GM12891 (cell line): ENCODE measurements around the gene KRTAP9-1.
"Not testable (repeated sequence)": the region's sequence is repeated elsewhere in the genome, so short reads cannot be mapped to it uniquely, and the experiment has no call there.

Experiments used
- DNase-seq: peaks from one replicate; pipeline ENCODE4 v3.0.0; 2011; ENCODE audit warnings: low spot score; ENCODE audit not compliant: insufficient read length
- FAIRE-seq: peaks from 2 replicates; lab custom pipeline; 2011; peaks lifted over from hg19 to GRCh38; lab: Jason Lieb, UNC
- PAX5 ChIP-seq: IDR thresholded peaks from 2 replicates; pipeline ENCODE4 v1.6.1; 2011; ENCODE audit warnings: low read length, moderate library complexity, mild to moderate bottlenecking; ENCODE audit not compliant: insufficient read depth, severe bottlenecking
- POLR2A ChIP-seq: IDR thresholded peaks from 2 replicates; pipeline ENCODE4 v1.6.1; 2011; ENCODE audit warnings: low read depth, low read length, control low read depth
- POLR2AphosphoS5 ChIP-seq: IDR thresholded peaks from 2 replicates; pipeline ENCODE4 v1.6.1; 2011; ENCODE audit warnings: low read depth, low read length, control low read depth
- POU2F2 ChIP-seq: IDR thresholded peaks from 2 replicates; pipeline ENCODE4 v1.6.1; 2011; ENCODE audit warnings: low read depth, mild to moderate bottlenecking, control low read depth, low read length, moderate library complexity
- SPI1 ChIP-seq: IDR thresholded peaks from 2 replicates; pipeline ENCODE4 v1.6.1; 2011; ENCODE audit warnings: low read depth, low read length, control low read depth
- TAF1 ChIP-seq: IDR thresholded peaks from 2 replicates; pipeline ENCODE4 v1.6.1; 2011; ENCODE audit warnings: low read depth, low read length, control low read depth

Gene KRTAP9-1

GRCh38 chr17:41212524-41213169 is 23.0 kb downstream of the KRTAP9-1 start:
- no peak for FAIRE-seq
- TF ChIP-seq POU2F2 (no peak), TAF1 (no peak), POLR2A (no peak), POLR2AphosphoS5 (no peak), SPI1 (no peak), PAX5 (no peak)
- no peak for DNase-seq

GRCh38 chr17:41215681-41216080 is 26.0 kb downstream of the KRTAP9-1 start:
- no peak for DNase-seq
- TF ChIP-seq POLR2AphosphoS5 (no peak), POLR2A (no peak), TAF1 (no peak), SPI1 (no peak), PAX5 (no peak), POU2F2 (no peak)
- FAIRE-seq, result no peak

DNA sequence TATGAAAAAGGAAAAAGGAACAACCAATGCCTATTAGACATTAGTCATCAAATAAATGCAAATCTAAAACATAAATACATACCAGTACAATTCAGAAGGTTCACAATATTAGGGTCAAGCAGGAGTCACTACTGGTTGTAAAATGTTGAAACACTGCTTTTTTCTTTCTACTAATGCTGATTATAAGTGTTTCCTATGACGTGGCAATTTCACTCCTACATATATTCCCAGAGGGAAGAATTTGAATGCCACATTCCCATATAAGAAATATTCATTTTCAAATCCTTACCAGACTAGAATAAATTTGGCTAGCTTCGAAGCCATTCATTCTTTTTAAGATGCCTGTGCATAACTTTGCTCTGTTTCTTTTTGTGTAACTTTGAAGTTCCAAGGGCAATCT is 34.1 kb downstream of the KRTAP9-1 start:
- no peak for TF ChIP-seq PAX5
- no peak for TF ChIP-seq TAF1
- TF ChIP-seq SPI1, result no peak
- no peak for TF ChIP-seq POLR2A
- no peak for TF ChIP-seq POLR2AphosphoS5
- no peak for TF ChIP-seq POU2F2
- FAIRE-seq, result no peak
- DNase-seq, result no peak

DNA sequence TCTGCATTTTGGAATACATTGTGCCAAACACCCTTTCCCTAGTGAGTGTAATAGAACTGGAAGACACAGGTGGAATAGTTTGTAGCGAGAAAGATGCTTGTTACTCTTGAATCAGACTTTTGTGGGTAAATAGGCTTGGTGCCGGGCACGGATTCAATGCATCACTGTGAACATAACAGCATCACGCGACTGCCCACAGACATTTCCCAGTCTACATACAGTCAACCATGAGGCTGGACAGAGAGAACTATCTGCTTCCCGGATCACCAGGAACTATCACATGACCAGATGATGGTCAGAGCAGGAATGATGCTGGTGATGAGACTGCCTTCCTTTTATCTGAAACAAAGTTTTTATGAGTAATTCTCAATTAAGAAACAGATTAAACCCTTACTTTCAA is 36.4 kb downstream of the KRTAP9-1 start:
- TF ChIP-seq POLR2AphosphoS5, result no peak
- no peak for TF ChIP-seq PAX5
- TF ChIP-seq POLR2A, result no peak
- TF ChIP-seq SPI1, result no peak
- TF ChIP-seq TAF1, result no peak
- TF ChIP-seq POU2F2, result no peak
- no peak for FAIRE-seq
- DNase-seq, result no peak

GRCh38 chr17:41226598-41227095 is 37.0 kb downstream of the KRTAP9-1 start, which contains the start of gene KRTAP9-2:
TSS of gene KRTAP9-2 (plus strand) at chr17:41226648. CDS start at chr17:41226655, 7 bp downstream.
- FAIRE-seq, DNase-seq: not testable (repeated sequence)

- DNase-seq, result no peak
- FAIRE-seq, result no peak
- no peak for TF ChIP-seq SPI1
- no peak for TF ChIP-seq TAF1
- no peak for TF ChIP-seq POU2F2
- no peak for TF ChIP-seq POLR2AphosphoS5
- no peak for TF ChIP-seq POLR2A
- no peak for TF ChIP-seq PAX5
Measured at GRCh38 chr17:41230094-41230493, 40.4 kb downstream of the KRTAP9-1 start.

DNA sequence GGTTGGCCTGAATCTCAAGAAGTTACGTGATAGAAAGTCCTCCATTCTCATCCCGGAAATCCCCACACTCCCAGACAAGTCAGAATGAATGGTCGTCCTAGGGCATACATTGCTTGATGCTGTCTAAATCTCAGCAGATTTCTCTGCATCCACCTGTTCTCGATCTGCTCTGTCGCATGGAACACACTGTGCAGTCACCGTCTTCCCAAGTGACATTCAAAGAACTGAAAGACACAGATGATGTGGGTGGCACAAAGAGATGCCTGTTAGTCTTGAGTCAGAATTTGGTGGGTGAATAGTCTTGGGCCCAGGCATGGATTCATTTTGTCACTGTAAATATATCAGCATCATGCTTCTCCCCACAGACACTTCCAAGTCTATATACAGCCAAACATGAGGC is 42.0 kb downstream of the KRTAP9-1 start:
- no peak for FAIRE-seq

GRCh38 chr17:41232399-41233105 is 42.9 kb downstream of the KRTAP9-1 start, which contains the start of gene KRTAP9-3:
TSS of gene KRTAP9-3 (plus strand) at chr17:41232449. CDS start at chr17:41232502, 53 bp downstream.
- not testable (repeated sequence) for FAIRE-seq, DNase-seq

More for the DNA sequence above, 42.0 kb downstream of the KRTAP9-1 start:
- no peak for DNase-seq
- TF ChIP-seq POU2F2 (no peak), TAF1 (no peak), SPI1 (no peak), POLR2AphosphoS5 (no peak), POLR2A (no peak), PAX5 (no peak)

DNA sequence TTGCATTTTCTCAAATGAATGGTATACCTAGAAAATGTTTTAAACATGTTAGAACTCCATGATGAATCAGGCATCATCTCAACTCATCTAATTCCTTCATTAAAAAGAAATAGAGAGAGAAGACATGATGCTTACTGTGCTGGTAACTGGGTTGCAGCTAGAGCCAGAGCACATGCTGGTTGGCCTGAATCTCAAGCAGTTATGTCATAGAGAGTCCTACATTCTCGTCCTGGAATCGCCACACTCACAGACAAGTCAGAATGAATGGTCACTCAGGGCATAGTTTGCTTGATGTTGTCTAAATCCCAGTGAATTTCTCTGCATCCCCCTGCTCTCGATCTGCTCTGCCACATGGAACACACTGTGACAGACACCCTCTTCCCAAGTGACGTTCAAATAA is 47.4 kb downstream of the KRTAP9-1 start:
- not testable (repeated sequence) for FAIRE-seq, DNase-seq

- FAIRE-seq, DNase-seq: not testable (repeated sequence)
Measured at GRCh38 chr17:41237949-41238437, 48.3 kb downstream of the KRTAP9-1 start, which contains the start of gene KRTAP9-8. TSS of gene KRTAP9-8 (plus strand) at chr17:41237999. CDS start at chr17:41238052, 53 bp downstream.
